ENCODE measurements around the gene ST6GAL1. TPM values are rescaled to one million over a fixed set of nuclear protein-coding genes. Genes with fewer than 3 reads are reported as not detected.
"Not testable (repeated sequence)": the region's sequence is repeated elsewhere in the genome, so short reads cannot be mapped to it uniquely, and the experiment has no call there.

ST6GAL1 gene
- total and polyA plus RNA-seq, 4 donors, result 28.9 to 44.6 (median 34.6) TPM

DNA sequence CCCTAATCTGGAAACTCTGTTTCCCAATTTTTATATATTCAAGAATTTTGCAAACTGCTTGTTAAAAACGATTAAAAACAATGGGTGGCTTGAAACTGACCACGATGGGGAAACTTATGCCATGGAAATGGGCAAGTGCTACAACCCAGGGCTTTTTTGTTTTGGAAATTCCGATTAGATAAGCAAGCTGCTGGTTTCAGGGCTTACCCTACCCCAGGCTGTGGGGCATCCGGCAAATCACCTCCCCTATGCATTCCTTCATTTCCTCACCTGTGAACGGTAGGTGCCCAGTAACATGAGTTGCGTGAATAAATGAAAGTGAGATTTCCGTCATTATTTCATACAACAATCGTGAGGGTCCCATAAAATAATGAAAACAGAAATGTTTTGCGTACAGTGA, 34.3 kb downstream of the ST6GAL1 start:
- no peak for DNase-seq (ENCODE audit: low read depth in 4 of 6, low spot score in 6 of 6)
- Histone ChIP-seq H3K9me3 (ENCODE audit: control insufficient read depth, insufficient read depth, low read length) (no peaks in the 10 kb centered on the region), H3K4me1 (ENCODE audit: control insufficient read depth, insufficient read depth, low read length) (peaks cover 25% of the 10 kb centered on the region), H3K36me3 (ENCODE audit: control insufficient read depth, insufficient read depth, low read length) (no peaks in the 10 kb centered on the region), H3K27me3 (ENCODE audit: control insufficient read depth, insufficient read depth, low read length) (no peaks in the 10 kb centered on the region), H3K4me3 (ENCODE audit: low read depth, low read length) (no peak overlapping the region), H3K27ac (ENCODE audit: low read depth, low read length) (peak overlapping the region; percentile 73)
- 55% methylated on average over 2 of the region's 9 CpGs for WGBS (ENCODE audit: insufficient coverage)

DNA sequence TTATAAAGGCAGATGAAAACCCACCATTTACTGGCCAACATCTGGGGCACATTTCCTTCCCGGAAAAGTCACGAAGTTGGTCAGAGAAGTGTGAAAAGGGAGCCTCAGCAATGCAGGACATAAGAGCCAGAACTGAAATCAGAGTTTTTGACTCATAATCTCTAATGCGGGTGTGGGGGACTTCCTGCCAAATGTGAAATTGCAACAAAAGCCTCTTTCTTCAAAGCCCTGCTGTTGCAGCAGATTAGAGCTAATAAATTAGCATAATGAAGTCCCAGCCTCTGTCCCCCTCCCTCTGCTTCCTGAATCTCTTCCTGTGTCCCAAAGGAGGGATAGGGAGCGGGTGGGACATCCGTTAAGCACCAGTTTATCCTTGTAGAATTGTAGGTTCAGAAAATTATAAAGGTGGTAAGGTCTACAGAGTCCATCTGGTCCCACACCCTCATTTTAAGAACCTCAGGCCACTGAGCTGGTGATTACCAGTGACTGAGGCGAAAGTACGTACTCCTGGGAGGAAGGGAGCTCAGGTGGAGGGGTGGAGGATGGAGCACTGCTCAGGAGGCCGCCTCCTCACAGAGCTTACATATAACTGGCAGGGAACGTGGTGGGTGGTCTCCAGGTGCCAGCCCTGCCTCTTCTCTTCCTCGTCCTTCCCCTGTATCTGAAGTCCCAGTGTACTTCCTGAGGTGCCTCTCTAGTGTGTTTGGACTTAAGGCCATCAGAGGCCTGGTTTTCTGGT, 35.0 kb downstream of the ST6GAL1 start:
- Histone ChIP-seq H3K27me3 (ENCODE audit: control insufficient read depth, insufficient read depth, low read length) (no peaks in the 10 kb centered on the region), H3K4me1 (ENCODE audit: control insufficient read depth, insufficient read depth, low read length) (peaks cover 25% of the 10 kb centered on the region), H3K9me3 (ENCODE audit: control insufficient read depth, insufficient read depth, low read length) (no peaks in the 10 kb centered on the region), H3K27ac (ENCODE audit: low read depth, low read length) (peak overlapping the region; percentile 73), H3K36me3 (ENCODE audit: control insufficient read depth, insufficient read depth, low read length) (no peaks in the 10 kb centered on the region), H3K4me3 (ENCODE audit: low read depth, low read length) (no peak overlapping the region)
- DNase-seq (ENCODE audit: low read depth in 4 of 6, low spot score in 6 of 6), result peak in 2 of 6 donors; percentile 43 to 72
- 64% methylated on average over 3 of the region's 10 CpGs for WGBS (ENCODE audit: insufficient coverage)

DNA sequence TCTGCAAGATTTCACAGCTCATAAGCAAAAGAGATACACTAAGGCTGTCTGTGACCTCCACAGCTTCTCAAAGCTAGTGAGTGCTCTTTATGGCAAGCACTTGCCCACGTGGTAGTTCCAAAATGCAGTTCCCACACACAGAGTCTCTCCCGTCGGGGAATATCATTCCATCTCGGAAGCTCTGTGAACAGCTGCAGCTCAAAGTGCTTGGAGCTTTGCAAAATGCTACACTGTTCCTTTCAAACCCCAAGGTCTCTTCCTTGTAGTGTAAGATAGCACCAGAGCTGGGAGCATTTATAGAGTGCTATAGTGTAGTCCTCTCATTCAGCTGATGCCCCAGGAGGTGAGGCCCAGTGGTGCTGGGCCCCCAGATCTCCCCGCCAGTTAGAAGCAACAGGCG, 36.1 kb downstream of the ST6GAL1 start:
- H3K4me1 ChIP-seq (ENCODE audit: control insufficient read depth, insufficient read depth, low read length), result peaks cover 25% of the 10 kb centered on the region
- H3K27me3 ChIP-seq (ENCODE audit: control insufficient read depth, insufficient read depth, low read length), result no peaks in the 10 kb centered on the region
- H3K27ac ChIP-seq (ENCODE audit: low read depth, low read length), result no peak overlapping the region
- no CpG with 5 or more reads among the region's 6 CpGs for WGBS (ENCODE audit: insufficient coverage)
- DNase-seq (ENCODE audit: low read depth in 4 of 6, low spot score in 6 of 6), result no peak
- H3K4me3 ChIP-seq (ENCODE audit: low read depth, low read length), result no peak overlapping the region
- no peaks in the 10 kb centered on the region for H3K36me3 ChIP-seq (ENCODE audit: control insufficient read depth, insufficient read depth, low read length)
- H3K9me3 ChIP-seq (ENCODE audit: control insufficient read depth, insufficient read depth, low read length), result no peaks in the 10 kb centered on the region

DNA sequence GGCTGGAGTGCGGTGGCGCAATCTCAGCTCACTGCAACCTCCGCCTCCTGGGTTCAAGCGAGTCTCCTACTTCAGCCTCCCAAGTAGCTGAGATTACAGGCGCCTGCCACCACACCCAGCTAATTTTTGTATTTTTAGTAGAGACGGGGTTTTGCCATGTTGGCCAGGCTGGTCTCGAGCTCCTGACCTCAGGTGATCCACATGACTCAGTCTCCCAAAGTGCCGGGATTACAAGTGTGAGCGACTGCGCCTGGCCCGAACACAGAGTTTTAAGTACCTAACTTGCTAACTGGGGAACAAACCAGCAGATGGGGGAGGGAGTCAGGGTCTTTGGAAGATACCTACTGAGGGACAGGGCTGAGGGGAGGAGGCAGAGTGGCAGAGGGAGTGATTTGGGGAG, 36.9 kb downstream of the ST6GAL1 start:
- H3K27me3 ChIP-seq (ENCODE audit: control insufficient read depth, insufficient read depth, low read length); H3K27ac ChIP-seq (ENCODE audit: low read depth, low read length); H3K36me3 ChIP-seq (ENCODE audit: control insufficient read depth, insufficient read depth, low read length); H3K9me3 ChIP-seq (ENCODE audit: control insufficient read depth, insufficient read depth, low read length); DNase-seq (ENCODE audit: low read depth in 4 of 6, low spot score in 6 of 6); H3K4me3 ChIP-seq (ENCODE audit: low read depth, low read length): not testable (repeated sequence)
- peaks cover 25% of the 10 kb centered on the region for H3K4me1 ChIP-seq (ENCODE audit: control insufficient read depth, insufficient read depth, low read length)
- WGBS (ENCODE audit: insufficient coverage), result 99% methylated on average over 8 of the region's 11 CpGs

DNA sequence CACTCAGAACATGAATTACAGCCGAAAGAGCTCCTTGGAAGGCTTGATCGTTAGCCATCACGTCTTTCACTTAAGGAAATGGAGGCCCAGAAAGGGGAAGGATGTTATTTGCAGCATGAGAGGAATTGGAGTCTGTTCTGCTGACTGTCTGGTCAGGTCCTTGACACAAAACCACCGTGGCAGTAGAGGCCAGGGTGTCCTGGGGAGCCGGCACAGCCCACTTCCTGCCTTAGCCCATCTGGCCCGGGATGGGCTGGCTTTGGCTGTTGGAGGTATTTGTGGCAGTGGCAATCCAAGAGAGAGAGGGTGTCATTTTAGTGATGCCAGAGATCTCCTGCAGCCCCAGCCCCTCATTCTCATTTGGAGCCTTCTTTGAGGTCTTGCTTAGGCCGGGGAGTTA, 37.4 kb downstream of the ST6GAL1 start:
- Histone ChIP-seq H3K9me3 (ENCODE audit: control insufficient read depth, insufficient read depth, low read length) (no peaks in the 10 kb centered on the region), H3K4me3 (ENCODE audit: low read depth, low read length) (no peak overlapping the region), H3K36me3 (ENCODE audit: control insufficient read depth, insufficient read depth, low read length) (no peaks in the 10 kb centered on the region), H3K4me1 (ENCODE audit: control insufficient read depth, insufficient read depth, low read length) (peaks cover 25% of the 10 kb centered on the region), H3K27me3 (ENCODE audit: control insufficient read depth, insufficient read depth, low read length) (no peaks in the 10 kb centered on the region), H3K27ac (ENCODE audit: low read depth, low read length) (no peak overlapping the region)
- DNase-seq (ENCODE audit: low read depth in 4 of 6, low spot score in 6 of 6), result no peak
- WGBS (ENCODE audit: insufficient coverage), result 40% methylated on average over 7 of the region's 7 CpGs

DNA sequence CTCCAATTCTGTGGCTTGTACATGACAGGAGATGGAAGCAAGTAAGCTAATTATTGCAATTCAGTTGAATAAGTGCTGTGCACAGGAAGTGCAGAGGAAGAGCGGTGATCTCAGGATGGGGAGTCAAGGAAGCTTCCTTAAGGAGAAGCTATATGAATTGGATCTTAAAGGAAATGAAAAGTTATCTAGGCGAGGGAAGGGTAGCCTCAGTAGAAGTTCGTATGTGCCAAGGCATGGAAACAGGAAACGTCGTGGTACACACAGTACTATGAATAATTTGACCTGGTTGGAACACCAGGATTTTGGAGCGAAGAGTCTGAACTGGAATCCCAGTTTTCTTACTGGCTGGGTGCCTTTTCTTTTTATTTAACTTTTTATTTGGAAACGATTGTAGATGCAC, 39.3 kb downstream of the ST6GAL1 start:
- H3K4me3 ChIP-seq (ENCODE audit: low read depth, low read length), result no peak overlapping the region
- H3K36me3 ChIP-seq (ENCODE audit: control insufficient read depth, insufficient read depth, low read length), result peaks cover 2% of the 10 kb centered on the region
- no peaks in the 10 kb centered on the region for H3K27me3 ChIP-seq (ENCODE audit: control insufficient read depth, insufficient read depth, low read length)
- no peaks in the 10 kb centered on the region for H3K9me3 ChIP-seq (ENCODE audit: control insufficient read depth, insufficient read depth, low read length)
- WGBS (ENCODE audit: insufficient coverage), result over 99% methylated on average over 5 of the region's 7 CpGs
- DNase-seq (ENCODE audit: low read depth in 4 of 6, low spot score in 6 of 6), result no peak
- no peak overlapping the region for H3K27ac ChIP-seq (ENCODE audit: low read depth, low read length)
- H3K4me1 ChIP-seq (ENCODE audit: control insufficient read depth, insufficient read depth, low read length), result peaks cover 16% of the 10 kb centered on the region

DNA sequence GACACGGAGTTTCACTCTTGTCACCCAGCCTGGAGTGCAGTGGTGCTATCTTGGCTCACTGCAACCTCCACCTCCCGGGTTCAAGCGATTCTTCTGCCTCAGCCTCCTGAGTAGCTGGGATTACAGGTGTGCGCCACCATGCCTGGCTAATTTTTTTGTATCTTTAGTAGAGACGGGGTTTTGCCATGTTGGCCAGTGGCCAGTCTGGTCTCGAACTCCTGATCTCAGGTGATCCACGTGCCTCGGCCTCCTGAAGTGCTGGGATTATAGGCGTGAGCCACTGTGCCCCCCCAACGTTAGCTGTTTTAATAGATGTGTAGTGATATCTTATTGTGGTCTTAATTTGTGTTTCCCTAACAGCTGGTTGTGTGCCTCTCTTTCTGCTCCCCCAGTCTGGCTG, 40.8 kb downstream of the ST6GAL1 start:
- not testable (repeated sequence) for H3K27me3 ChIP-seq (ENCODE audit: control insufficient read depth, insufficient read depth, low read length); H3K36me3 ChIP-seq (ENCODE audit: control insufficient read depth, insufficient read depth, low read length); H3K27ac ChIP-seq (ENCODE audit: low read depth, low read length); H3K4me1 ChIP-seq (ENCODE audit: control insufficient read depth, insufficient read depth, low read length); H3K9me3 ChIP-seq (ENCODE audit: control insufficient read depth, insufficient read depth, low read length); DNase-seq (ENCODE audit: low read depth in 4 of 6, low spot score in 6 of 6); H3K4me3 ChIP-seq (ENCODE audit: low read depth, low read length)
- 95% methylated on average over 10 of the region's 10 CpGs for WGBS (ENCODE audit: insufficient coverage)

DNA sequence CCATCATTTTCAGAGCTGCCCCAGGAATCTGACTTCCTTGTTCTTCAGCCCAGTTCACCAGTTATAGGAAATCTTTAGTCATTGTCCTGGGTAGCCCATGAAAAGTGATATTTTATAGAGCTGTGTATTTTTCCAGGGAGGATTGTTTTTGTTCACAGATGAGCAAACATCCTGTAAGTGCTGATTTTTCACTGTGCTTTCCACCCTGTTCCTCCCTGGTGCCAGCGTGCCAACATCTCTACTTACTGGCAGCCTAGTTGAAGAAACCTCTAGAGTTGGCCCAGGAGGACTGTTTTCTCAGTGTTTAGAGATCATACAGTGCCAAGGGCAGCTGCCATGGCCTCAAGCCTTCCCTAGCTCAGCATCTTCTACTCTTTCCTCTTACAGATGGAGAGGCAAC, 41.3 kb downstream of the ST6GAL1 start:
- whole genome bisulfite sequencing (ENCODE audit: insufficient coverage), result 57% methylated on average over 1 of the region's 1 CpG

DNA sequence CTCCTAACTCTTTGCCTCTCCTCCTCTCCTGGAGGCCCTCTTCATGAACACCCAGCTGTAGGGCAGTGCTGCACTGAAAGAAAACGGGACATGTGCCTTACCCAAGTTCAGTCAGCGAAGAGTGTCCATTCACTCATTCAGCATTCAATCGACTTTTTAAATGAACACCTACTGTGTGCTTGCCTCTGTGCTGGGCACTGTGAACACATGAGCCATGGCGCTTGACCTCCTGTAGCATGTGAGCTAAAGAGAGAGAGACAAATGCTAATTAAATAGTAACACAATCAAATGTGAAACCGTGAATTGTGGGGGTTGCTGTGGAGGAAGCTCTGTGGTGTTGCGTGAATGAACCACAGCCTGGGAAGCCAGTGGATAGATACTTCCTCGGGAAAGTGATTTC, 43.4 kb downstream of the ST6GAL1 start:
- Histone ChIP-seq H3K4me1 (ENCODE audit: control insufficient read depth, insufficient read depth, low read length) (peaks cover 10% of the 10 kb centered on the region), H3K27ac (ENCODE audit: low read depth, low read length) (no peak overlapping the region), H3K36me3 (ENCODE audit: control insufficient read depth, insufficient read depth, low read length) (peaks cover 2% of the 10 kb centered on the region), H3K4me3 (ENCODE audit: low read depth, low read length) (no peak overlapping the region), H3K27me3 (ENCODE audit: control insufficient read depth, insufficient read depth, low read length) (no peaks in the 10 kb centered on the region), H3K9me3 (ENCODE audit: control insufficient read depth, insufficient read depth, low read length) (no peaks in the 10 kb centered on the region)
- DNase-seq (ENCODE audit: low read depth in 4 of 6, low spot score in 6 of 6), result no peak
- WGBS (ENCODE audit: insufficient coverage), result 97% methylated on average over 4 of the region's 7 CpGs

More for the DNA sequence above, 41.3 kb downstream of the ST6GAL1 start:
- no peak overlapping the region for H3K27ac ChIP-seq (ENCODE audit: low read depth, low read length)
- H3K27me3 ChIP-seq (ENCODE audit: control insufficient read depth, insufficient read depth, low read length), result no peaks in the 10 kb centered on the region
- peaks cover 5% of the 10 kb centered on the region for H3K4me1 ChIP-seq (ENCODE audit: control insufficient read depth, insufficient read depth, low read length)
- H3K36me3 ChIP-seq (ENCODE audit: control insufficient read depth, insufficient read depth, low read length), result peaks cover 2% of the 10 kb centered on the region
- DNase-seq (ENCODE audit: low read depth in 4 of 6, low spot score in 6 of 6), result peak in 1 of 6 donors; percentile 72
- H3K4me3 ChIP-seq (ENCODE audit: low read depth, low read length), result no peak overlapping the region
- H3K9me3 ChIP-seq (ENCODE audit: control insufficient read depth, insufficient read depth, low read length), result no peaks in the 10 kb centered on the region

DNA sequence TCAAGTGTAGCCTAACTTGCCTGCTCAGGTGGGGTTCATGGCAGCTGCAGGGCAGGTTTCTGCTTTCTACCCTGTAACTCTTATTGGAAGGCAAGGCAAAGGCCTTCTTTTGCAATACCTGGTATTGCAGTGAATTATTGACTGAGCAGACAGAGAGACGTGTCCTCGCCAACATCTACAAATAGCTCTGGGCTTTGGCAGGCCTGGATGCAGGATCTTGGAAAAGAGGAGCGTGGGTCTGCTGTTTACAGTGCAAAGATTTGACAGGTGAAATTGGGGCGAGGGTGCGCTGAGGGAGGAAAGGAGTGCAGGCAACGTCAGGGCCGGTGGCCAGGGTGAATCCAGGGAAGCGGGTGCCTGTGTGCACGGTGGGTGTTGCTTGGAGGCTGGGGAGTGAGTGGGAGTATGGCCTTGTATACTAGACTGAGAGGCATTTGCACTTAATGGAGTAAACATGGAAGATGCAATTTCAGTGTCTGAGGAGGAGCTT, 44.5 kb downstream of the ST6GAL1 start:
- WGBS (ENCODE audit: insufficient coverage), result 89% methylated on average over 9 of the region's 9 CpGs
- Histone ChIP-seq H3K36me3 (ENCODE audit: control insufficient read depth, insufficient read depth, low read length) (peaks cover 2% of the 10 kb centered on the region), H3K4me1 (ENCODE audit: control insufficient read depth, insufficient read depth, low read length) (peaks cover 10% of the 10 kb centered on the region), H3K4me3 (ENCODE audit: low read depth, low read length) (no peak overlapping the region), H3K27ac (ENCODE audit: low read depth, low read length) (no peak overlapping the region), H3K27me3 (ENCODE audit: control insufficient read depth, insufficient read depth, low read length) (no peaks in the 10 kb centered on the region), H3K9me3 (ENCODE audit: control insufficient read depth, insufficient read depth, low read length) (no peaks in the 10 kb centered on the region)
- DNase-seq (ENCODE audit: low read depth in 4 of 6, low spot score in 6 of 6), result no peak

Measured in spinal cord (tissue), 10 donors.